CD4-positive, CD25-positive, alpha-beta regulatory T cell (primary cell): Measurements from ENCODE around the gene CDT1. TPM values are rescaled to one million over a fixed set of nuclear protein-coding genes. Genes with fewer than 3 reads are reported as not detected.

Experiments used
- ATAC-seq, 2 donors: fragments of 150-1000 bp; cut with Tn5 transposase; one replicate each; pipeline ENCODE4 v1.10.0; 2021; ENCODE audit warnings: low read depth in 2 of 2, moderate number of reproducible peaks in 2 of 2, moderate library complexity in 1 of 2
- DNase-seq, 3 donors: peaks; one replicate each; pipeline versions ENCODE4 v3.0.0 to v3.0.0-alpha.2; 2012 to 2022; ENCODE audit warnings: mixed read lengths in 1 of 3
- H3K27ac ChIP-seq: one replicate; pipeline ENCODE4 v1.7.0; 2013; ENCODE audit warnings: mild to moderate bottlenecking, low read length; ENCODE audit not compliant: insufficient read depth, poor library complexity, severe bottlenecking
- H3K27me3 ChIP-seq: one replicate; pipeline ENCODE4 v1.7.0; 2013; ENCODE audit warnings: low read length; ENCODE audit not compliant: control insufficient read depth, insufficient read depth
- H3K36me3 ChIP-seq: one replicate; pipeline ENCODE4 v1.7.0; 2013; ENCODE audit warnings: mild to moderate bottlenecking, low read length, moderate library complexity; ENCODE audit not compliant: control insufficient read depth, insufficient read depth
- H3K4me1 ChIP-seq: 2 replicates; pipeline ENCODE4 v1.7.0; 2013; ENCODE audit warnings: mild to moderate bottlenecking, low read length; ENCODE audit not compliant: insufficient read depth, control insufficient read depth, poor library complexity, severe bottlenecking
- H3K4me3 ChIP-seq: one replicate; pipeline ENCODE4 v1.7.0; 2013; ENCODE audit warnings: low read depth, mild to moderate bottlenecking, low read length, moderate library complexity
- H3K9me3 ChIP-seq, 2 experiments: 1 replicate in 1 of 2; 2 replicates in 1 of 2; pipeline ENCODE4 v1.7.0; 2013; ENCODE audit warnings: low read length in 2 of 2, mild to moderate bottlenecking in 1 of 2, moderate library complexity in 1 of 2; ENCODE audit not compliant: control insufficient read depth in 2 of 2
- H3K27ac Mint-ChIP-seq, 3 donors: one replicate each; pipeline ENCODE4 v1.8.0; 2020 to 2022; ENCODE audit warnings: mild to moderate bottlenecking in 3 of 3, mixed read lengths in 3 of 3, moderate library complexity in 2 of 3
- H3K27me3 Mint-ChIP-seq: one replicate; pipeline ENCODE4 v1.8.0; 2022; ENCODE audit warnings: mild to moderate bottlenecking, mixed read lengths
- H3K36me3 Mint-ChIP-seq: one replicate; pipeline ENCODE4 v1.8.0; 2020; ENCODE audit warnings: mixed read lengths
- H3K4me1 Mint-ChIP-seq, 4 donors: one replicate each; pipeline ENCODE4 v1.8.0; 2020 to 2022; ENCODE audit warnings: mixed read lengths in 4 of 4, mild to moderate bottlenecking in 1 of 4
- H3K4me3 Mint-ChIP-seq, 4 donors: one replicate each; pipeline ENCODE4 v1.8.0; 2020 to 2022; ENCODE audit warnings: mild to moderate bottlenecking in 4 of 4, mixed read lengths in 4 of 4, moderate library complexity in 3 of 4
- H3K9me3 Mint-ChIP-seq, 7 donors: one replicate each; pipeline ENCODE4 v1.8.0; 2020 to 2022; ENCODE audit warnings: mixed read lengths in 7 of 7, mild to moderate bottlenecking in 3 of 7, moderate library complexity in 2 of 7
- polyA plus RNA-seq, 4 donors: library from polyadenylated mRNA; unstranded; fragments of 300-500 nt; fragmentation: Illumina TruSeq; gene quantifications; one replicate each; pipeline ENCODE4 v1.2.3, GENCODE V29; 2021
- total RNA-seq: library from RNA; stranded (reverse); gene quantifications from one replicate; pipeline ENCODE4 v1.2.3, GENCODE V29; 2022

CDT1 gene
- total and polyA plus RNA-seq, 5 donors from 2014 or later = 0.60 to 4.8 (median 1.4) TPM

DNA sequence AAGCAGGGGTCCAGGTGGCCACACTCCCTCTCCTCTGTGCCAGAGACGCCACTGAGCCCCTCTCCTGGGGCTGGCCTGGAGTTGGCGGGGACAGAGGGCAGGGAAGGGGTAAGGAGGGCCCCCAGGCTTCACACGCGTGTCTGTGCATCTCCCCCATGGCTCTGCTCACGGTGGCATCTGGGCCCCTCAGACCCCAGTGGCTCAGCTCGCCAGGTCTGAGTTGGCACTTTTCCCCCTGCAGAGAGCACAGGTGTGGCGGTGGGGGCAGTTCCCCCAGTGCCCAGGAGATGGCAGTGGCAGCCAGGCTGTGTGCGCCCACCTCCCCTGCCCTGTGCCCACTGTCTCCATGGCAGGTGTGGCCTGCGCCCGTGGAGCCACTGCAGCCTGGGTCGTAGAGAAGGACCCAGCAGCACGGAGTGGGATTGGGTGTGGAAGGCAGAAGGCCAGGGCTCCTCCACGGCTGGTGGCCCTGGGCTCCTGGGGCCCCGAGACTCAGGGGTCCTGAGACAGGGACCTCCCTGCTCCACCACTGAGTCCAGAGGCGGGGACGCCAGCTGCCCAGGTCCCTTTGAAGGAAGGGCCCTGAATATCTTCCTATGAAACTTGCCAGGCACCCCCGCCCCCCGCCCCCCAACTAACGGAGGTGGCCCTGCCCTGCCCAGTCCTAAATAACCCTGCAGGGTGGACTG, 12.5 kb downstream of the CDT1 start:
- Histone ChIP-seq H3K36me3 (no peaks in the 10 kb centered on the region), H3K27me3 (no peaks in the 10 kb centered on the region), H3K4me1 (peaks cover 16% of the 10 kb centered on the region), H3K27ac (no peak overlapping the region), H3K4me3 (no peak overlapping the region), H3K9me3 (no peaks in the 10 kb centered on the region)
- ATAC-seq (no peak), DNase-seq (peak; percentile 36 to 50 (median 45))
- Mint-ChIP-seq H3K36me3 (no peaks in the 10 kb centered on the region), H3K27ac (no peak overlapping the region), H3K27me3 (no peaks in the 10 kb centered on the region), H3K4me3 (no peak overlapping the region), H3K4me1 (peaks cover 0 to 8% (median 0%) of the 10 kb centered on the region in 4 donors), H3K9me3 (no peaks in the 10 kb centered on the region)

DNA sequence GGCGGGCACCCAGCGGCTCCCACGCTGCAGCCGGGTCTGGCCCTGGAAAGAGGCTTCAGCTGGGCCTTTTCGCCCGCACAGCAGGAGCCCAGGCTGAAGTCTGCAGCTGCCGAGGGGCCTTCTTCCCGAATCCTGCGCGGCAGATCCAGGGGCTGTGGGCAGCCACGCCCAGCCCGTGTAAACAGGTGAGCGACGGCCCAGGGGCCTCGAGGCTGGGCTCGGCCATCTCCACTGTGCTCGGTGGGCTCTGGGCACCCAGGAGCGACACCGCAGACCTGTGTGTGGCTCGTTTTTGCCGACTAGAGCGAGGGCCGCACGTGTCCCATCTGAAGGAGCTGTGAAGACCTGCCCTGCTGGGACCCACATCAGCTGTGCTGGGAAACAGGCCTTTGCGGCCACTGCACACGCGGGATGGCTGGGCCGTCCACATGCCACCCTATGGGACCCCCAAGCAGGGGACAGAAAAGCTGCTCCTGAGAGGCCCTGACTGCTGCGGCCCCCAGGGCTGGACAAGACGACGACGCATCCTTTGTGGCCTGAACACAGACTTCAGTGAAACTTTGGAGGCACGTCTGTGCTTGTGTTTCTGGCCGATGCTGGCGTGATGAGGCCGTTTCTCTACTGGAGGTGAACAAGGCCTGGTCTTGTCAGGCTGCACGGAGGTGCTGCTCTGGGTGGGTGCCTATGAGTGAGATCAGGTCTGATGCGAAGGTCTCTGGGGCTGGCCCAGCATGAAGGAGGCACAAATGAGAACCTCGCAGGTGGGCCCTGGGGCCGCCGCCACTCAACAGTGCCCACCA, 13.3 kb downstream of the CDT1 start:
- ATAC-seq = no peak
- no peaks in the 10 kb centered on the region for H3K27me3 Mint-ChIP-seq
- Histone ChIP-seq H3K4me3 (no peak overlapping the region), H3K9me3 (no peaks in the 10 kb centered on the region), H3K36me3 (peaks cover under 1% of the 10 kb centered on the region), H3K4me1 (peaks cover 11% of the 10 kb centered on the region), H3K27me3 (no peaks in the 10 kb centered on the region), H3K27ac (no peak overlapping the region)
- peaks cover 0 to 7% (median 0%) of the 10 kb centered on the region in 4 donors for H3K4me1 Mint-ChIP-seq
- no peak overlapping the region for H3K27ac Mint-ChIP-seq
- no peaks in the 10 kb centered on the region for H3K36me3 Mint-ChIP-seq
- DNase-seq = no peak
- H3K9me3 Mint-ChIP-seq = no peaks in the 10 kb centered on the region
- no peak overlapping the region for H3K4me3 Mint-ChIP-seq

DNA sequence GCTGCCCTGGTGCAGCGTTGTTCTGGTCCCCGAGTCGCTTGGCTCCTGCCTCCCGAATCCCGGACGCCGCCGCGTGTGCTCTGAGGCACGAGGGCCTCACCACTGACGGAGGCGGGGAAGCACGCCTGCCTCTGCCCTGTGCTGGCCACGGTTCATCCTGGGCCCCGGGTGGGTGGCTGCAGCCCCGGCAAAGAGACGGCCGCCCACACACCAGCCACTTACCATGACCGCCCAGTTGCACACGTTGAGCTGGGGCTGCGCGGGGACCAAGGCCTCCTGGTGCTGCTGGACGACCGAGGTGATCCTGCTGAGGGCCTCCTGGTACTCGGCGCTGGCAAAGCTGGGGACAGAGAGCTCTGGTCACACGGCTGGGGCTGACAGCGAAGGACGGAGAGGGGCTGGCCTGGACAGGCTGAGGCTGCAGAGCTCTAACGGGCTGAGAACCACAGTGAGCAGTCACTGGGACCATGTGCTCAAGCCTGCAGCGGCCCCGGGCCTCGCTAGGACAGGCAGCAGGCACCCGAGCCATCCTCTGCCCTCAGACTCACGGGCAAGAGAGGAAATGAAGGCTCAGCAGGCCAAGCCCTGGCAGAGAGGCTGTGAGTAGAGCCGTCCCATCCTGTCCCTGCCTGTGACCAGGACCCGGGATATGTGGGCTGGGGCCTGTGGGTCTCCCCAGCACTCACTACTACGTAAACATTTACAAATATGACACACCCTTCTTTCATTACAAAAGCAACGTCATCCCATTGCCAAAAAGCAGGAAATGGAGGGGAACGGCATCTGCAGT, 14.4 kb downstream of the CDT1 start:
- Mint-ChIP-seq H3K9me3 (no peaks in the 10 kb centered on the region), H3K4me3 (peak overlapping the region in 1 of 4 donors; percentile 74), H3K27me3 (no peaks in the 10 kb centered on the region), H3K4me1 (peaks cover 0 to 2% (median 0%) of the 10 kb centered on the region in 4 donors), H3K27ac (no peak overlapping the region), H3K36me3 (peaks cover 4% of the 10 kb centered on the region)
- Histone ChIP-seq H3K4me1 (peaks cover under 1% of the 10 kb centered on the region), H3K9me3 (no peaks in the 10 kb centered on the region), H3K4me3 (no peak overlapping the region), H3K27me3 (no peaks in the 10 kb centered on the region), H3K27ac (no peak overlapping the region), H3K36me3 (peaks cover 10% of the 10 kb centered on the region)
- no peak for DNase-seq
- no peak for ATAC-seq

DNA sequence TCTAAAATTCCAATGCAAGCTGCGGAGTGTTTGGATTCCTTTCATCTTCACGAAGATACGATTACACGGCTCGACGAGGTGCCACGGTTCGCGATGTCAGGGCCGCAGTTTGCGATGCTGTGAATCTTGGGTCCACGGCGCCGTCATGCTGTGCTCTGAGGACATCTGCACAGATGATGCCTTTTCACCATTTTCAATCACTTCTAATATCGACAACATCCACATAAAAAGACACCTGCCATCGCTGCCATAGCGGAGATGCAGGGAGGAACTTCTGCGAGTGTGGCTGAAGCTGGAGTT, 14.9 kb downstream of the CDT1 start:
- Mint-ChIP-seq H3K4me1 (peaks cover 0 to 2% (median 0%) of the 10 kb centered on the region in 4 donors), H3K4me3 (peak overlapping the region in 1 of 4 donors; percentile 74), H3K36me3 (peaks cover 5% of the 10 kb centered on the region), H3K27me3 (no peaks in the 10 kb centered on the region), H3K9me3 (no peaks in the 10 kb centered on the region), H3K27ac (no peak overlapping the region)
- Histone ChIP-seq H3K36me3 (peaks cover 10% of the 10 kb centered on the region), H3K27me3 (no peaks in the 10 kb centered on the region), H3K4me1 (no peaks in the 10 kb centered on the region), H3K9me3 (no peaks in the 10 kb centered on the region), H3K27ac (no peak overlapping the region), H3K4me3 (no peak overlapping the region)
- DNase-seq (no peak), ATAC-seq (no peak)

DNA sequence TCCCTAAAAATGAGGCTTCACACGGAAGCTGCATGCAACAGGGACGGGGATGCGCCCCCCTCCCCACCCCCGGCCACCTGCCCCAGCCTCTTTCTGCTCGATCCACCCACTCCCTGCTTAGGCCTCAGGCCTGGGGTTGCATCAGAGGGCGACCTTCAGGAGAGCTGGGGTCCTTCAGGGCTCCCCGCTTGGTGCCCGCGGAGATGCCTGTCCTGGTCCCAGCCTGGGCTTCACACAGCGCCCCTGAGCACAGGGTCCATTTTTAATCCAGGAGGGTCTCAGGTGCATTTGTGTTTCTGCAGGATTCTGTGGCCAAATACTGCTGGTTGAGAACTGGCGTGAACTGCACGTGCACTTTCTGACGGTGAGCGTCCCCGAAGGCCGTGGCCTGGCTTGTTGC, 15.5 kb downstream of the CDT1 start:
- no peak overlapping the region for H3K27ac Mint-ChIP-seq
- no peaks in the 10 kb centered on the region for H3K27me3 Mint-ChIP-seq
- Histone ChIP-seq H3K9me3 (no peaks in the 10 kb centered on the region), H3K27me3 (no peaks in the 10 kb centered on the region), H3K4me1 (no peaks in the 10 kb centered on the region), H3K36me3 (peaks cover 10% of the 10 kb centered on the region), H3K27ac (no peak overlapping the region), H3K4me3 (no peak overlapping the region)
- H3K9me3 Mint-ChIP-seq = no peaks in the 10 kb centered on the region
- H3K4me3 Mint-ChIP-seq = no peak overlapping the region
- peaks cover 5% of the 10 kb centered on the region for H3K36me3 Mint-ChIP-seq
- ATAC-seq = no peak
- no peak for DNase-seq
- H3K4me1 Mint-ChIP-seq = no peaks in the 10 kb centered on the region

DNA sequence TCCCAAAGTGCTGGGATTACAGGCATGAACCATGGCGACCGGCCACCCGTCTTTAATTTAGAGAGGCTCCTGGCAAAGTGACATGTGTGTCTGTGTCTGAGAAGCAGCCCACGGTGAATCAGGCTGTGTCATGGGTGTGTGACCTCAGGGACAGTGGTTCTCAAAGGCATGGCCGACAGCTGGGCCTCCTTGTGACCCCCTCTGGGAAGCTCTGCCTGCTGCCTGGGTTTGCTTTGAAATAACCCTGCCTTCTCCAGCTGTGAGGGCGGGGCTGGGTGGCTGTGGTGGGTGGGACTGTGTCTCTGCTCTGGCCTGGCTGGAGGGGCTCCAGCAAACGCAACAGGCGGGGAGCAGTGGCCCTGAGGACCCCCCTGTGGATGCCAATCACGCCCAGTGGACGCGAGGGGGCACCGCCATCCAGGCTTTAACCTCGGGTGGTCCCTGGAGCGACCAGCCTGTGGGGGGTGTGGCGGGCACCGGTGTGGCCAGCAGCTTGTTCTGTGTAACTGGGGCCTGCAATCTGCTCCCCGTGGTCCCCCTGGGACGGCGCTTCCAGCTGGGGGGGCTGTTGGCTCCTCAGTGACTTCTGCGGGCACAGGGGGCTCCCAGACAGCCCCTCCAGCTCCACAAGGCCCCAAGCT, 16.9 kb downstream of the CDT1 start:
- peaks cover 5% of the 10 kb centered on the region for H3K36me3 Mint-ChIP-seq

DNA sequence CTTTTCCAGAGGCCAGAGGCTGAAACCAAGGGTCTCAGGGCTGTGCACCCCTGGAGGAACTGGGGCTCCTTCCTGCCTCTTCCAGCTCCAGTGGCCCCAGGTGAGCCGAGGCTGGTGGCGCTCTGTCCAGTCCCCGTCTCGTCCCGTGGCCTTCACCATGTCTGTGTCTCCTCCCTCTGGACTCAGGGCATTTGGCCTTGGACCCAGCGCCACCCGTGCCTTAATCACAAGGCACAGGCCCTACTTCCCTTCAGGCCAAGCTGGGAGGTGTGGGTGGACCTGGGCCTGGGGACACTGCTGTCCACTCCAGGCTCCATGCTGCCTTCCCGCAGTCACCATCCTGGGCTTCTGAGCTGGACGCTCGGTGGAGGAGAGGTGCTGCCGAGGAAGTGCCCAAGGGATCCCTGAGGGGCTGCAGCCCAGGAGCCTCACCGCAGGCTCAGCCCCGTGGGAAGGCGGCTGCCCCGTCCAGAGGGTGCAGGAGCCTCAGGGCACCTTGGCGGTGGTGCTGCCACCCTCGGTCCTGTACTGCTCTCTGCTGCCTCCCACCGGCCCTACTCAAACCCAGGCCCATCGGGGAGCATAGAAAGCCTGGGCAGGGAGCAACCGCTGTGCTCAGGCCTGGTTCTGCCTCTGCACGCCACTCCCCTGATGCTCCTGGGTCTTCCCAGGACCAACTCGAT, 17.7 kb downstream of the CDT1 start:
- ATAC-seq (no peak), DNase-seq (no peak)
- Mint-ChIP-seq H3K27me3 (no peaks in the 10 kb centered on the region), H3K4me1 (no peaks in the 10 kb centered on the region), H3K36me3 (peaks cover 5% of the 10 kb centered on the region), H3K4me3 (no peak overlapping the region), H3K9me3 (no peaks in the 10 kb centered on the region), H3K27ac (peak overlapping the region in 1 of 3 donors; percentile 43)
- no peaks in the 10 kb centered on the region for H3K27me3 ChIP-seq
- no peaks in the 10 kb centered on the region for H3K4me1 ChIP-seq
- peaks cover 12% of the 10 kb centered on the region for H3K36me3 ChIP-seq
- H3K27ac ChIP-seq = no peak overlapping the region
- H3K4me3 ChIP-seq = no peak overlapping the region
- H3K9me3 ChIP-seq = no peaks in the 10 kb centered on the region

More for the DNA sequence above, 16.9 kb downstream of the CDT1 start:
- Mint-ChIP-seq H3K27me3 (no peaks in the 10 kb centered on the region), H3K9me3 (no peaks in the 10 kb centered on the region), H3K4me3 (no peak overlapping the region), H3K4me1 (no peaks in the 10 kb centered on the region), H3K27ac (no peak overlapping the region)
- DNase-seq = no peak
- H3K27ac ChIP-seq = no peak overlapping the region
- peaks cover 12% of the 10 kb centered on the region for H3K36me3 ChIP-seq
- ATAC-seq = no peak
- no peaks in the 10 kb centered on the region for H3K27me3 ChIP-seq
- H3K4me3 ChIP-seq = no peak overlapping the region
- H3K4me1 ChIP-seq = no peaks in the 10 kb centered on the region
- H3K9me3 ChIP-seq = no peaks in the 10 kb centered on the region
